ENCODE data around the gene IL34.

DNA sequence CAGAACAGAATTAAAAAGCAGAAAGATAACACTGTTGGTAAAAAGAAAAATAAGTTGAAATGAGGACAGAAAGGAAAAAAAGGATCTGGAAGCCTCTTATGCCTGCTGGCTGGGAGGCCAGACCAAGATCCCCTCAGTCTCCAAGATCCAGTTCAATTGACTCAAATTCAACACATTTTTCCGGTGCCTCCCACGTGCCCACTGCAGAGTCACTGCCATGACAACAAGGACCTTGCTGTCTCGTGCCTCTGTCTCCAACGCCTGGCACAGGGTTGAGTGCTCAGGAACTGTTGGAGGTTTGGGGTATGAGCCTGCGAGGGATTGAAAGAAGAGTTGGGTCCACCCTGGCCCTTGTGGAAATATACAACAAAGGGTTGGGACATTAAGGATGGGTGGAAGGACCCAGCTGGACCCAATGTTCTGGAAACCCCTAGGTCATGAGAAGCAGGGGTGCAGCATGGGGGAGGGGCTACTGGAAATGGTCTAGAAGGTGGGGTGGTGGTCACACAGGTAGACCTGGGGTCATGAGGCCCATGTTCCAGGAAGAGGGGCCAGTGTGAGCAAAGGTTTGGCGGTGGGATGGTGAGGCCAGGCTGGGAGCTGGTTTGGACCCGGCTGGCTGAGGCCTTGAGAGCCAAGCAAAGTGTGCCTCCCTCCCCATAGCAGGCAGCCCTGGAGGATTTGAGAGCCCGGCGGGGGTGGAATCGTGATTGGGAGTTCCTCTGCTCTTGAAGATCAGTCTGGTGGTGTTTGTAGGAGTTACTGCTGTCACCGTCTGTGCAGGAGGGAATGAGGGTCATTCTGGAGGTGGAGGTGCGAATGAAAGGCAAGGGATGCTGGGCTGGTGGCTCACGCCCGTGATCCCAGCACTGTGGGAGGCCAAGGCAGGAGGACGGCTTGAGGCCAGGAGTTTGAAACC is 1.3 kb downstream of the IL34 start:
- TF ChIP-seq TARDBP (IDR thresholded peaks at IDR 0.05) (no peak), NFRKB (IDR thresholded peaks at IDR 0.05) (no peak), BHLHE40 (IDR thresholded peaks at IDR 0.05; ENCODE audit: borderline replicate concordance) (no peak), FOXM1 (IDR thresholded peaks at IDR 0.05; ENCODE audit: borderline replicate concordance) (no peak), LEF1 (IDR thresholded peaks at IDR 0.05; ENCODE audit: borderline replicate concordance) (no peak), SUZ12 (IDR thresholded peaks at IDR 0.05) (no peak), FOXK2 (IDR thresholded peaks at IDR 0.05) (no peak), CTBP1 (IDR thresholded peaks at IDR 0.05; ENCODE audit: borderline replicate concordance) (no peak), SP1 (IDR thresholded peaks at IDR 0.05) (no peak), L3MBTL2 (conservative IDR thresholded peaks at IDR 0.05) (no peak), ELF4 (IDR thresholded peaks at IDR 0.05) (no peak), ZNF384 (IDR thresholded peaks at IDR 0.05) (no peak), ARNT (IDR thresholded peaks at IDR 0.05) (no peak)
- TF ChIP-seq, protein P1, sequence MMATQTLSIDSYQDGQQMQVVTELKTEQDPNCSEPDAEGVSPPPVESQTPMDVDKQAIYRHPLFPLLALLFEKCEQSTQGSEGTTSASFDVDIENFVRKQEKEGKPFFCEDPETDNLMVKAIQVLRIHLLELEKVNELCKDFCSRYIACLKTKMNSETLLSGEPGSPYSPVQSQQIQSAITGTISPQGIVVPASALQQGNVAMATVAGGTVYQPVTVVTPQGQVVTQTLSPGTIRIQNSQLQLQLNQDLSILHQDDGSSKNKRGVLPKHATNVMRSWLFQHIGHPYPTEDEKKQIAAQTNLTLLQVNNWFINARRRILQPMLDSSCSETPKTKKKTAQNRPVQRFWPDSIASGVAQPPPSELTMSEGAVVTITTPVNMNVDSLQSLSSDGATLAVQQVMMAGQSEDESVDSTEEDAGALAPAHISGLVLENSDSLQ (IDR thresholded peaks at IDR 0.05): no peak
